Measurements from ENCODE around the gene RBM47. TPM values are rescaled to one million over a fixed set of nuclear protein-coding genes. Genes with fewer than 3 reads are reported as not detected.
"Not testable (repeated sequence)": the region's sequence is repeated elsewhere in the genome, so short reads cannot be mapped to it uniquely, and the experiment has no call there.

RBM47 gene
- total RNA-seq, 1 donor, result 2.2 TPM

DNA sequence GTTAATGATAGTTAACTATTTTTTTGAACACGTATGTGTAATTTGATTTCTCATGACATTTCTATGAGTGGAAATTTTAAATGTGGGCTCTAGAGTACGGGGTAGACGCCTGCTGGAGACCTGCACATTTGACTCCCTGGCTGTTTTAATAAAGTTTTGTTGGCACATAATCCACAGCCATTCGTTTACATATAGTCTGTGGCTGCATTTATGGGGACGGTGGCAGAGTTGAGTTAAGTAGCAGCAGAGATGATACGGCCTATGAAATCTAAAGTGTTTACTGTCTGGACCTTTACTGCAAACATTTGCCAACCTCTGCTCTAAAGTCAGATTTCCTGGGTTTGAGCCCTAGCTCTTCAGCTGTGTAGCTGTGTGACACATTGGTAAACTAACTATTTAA lies 175.8 kb downstream of the RBM47 start:
- Histone ChIP-seq H3K27me3 (ENCODE audit: insufficient read depth, low read length) (no peaks in the 10 kb centered on the region), H3K4me2 (ENCODE audit: insufficient read depth, low read length) (no peak overlapping the region), H2AFZ (ENCODE audit: low read length) (no peak overlapping the region), H4K20me1 (ENCODE audit: insufficient read depth, low read length) (no peaks in the 10 kb centered on the region), H3K4me3 (ENCODE audit: insufficient read depth, low read length) (no peak overlapping the region), H3K9me3 (ENCODE audit: low read depth, low read length) (no peaks in the 10 kb centered on the region), H3K27ac (ENCODE audit: low read depth, low read length) (no peak overlapping the region), H3K4me1 (ENCODE audit: insufficient read depth, low read length) (no peaks in the 10 kb centered on the region), H3K36me3 (ENCODE audit: insufficient read depth, low read length) (no peaks in the 10 kb centered on the region), H3K79me2 (ENCODE audit: insufficient read depth, low read length) (no peaks in the 10 kb centered on the region)
- DNase-seq (ENCODE audit: insufficient read length, low spot score, missing footprints), result no peak
- TF ChIP-seq CTCF (IDR thresholded peaks at IDR 0.05; ENCODE audit: extremely low read depth, low read depth, low read length), result no peak

GRCh38 chr4:40448875-40449274 lies 180.8 kb downstream of the RBM47 start:
- Histone ChIP-seq H3K4me3 (ENCODE audit: insufficient read depth, low read length) (no peak overlapping the region), H4K20me1 (ENCODE audit: insufficient read depth, low read length) (no peaks in the 10 kb centered on the region), H3K79me2 (ENCODE audit: insufficient read depth, low read length) (no peaks in the 10 kb centered on the region), H3K36me3 (ENCODE audit: insufficient read depth, low read length) (no peaks in the 10 kb centered on the region), H3K27ac (ENCODE audit: low read depth, low read length) (no peak overlapping the region), H3K27me3 (ENCODE audit: insufficient read depth, low read length) (no peaks in the 10 kb centered on the region), H2AFZ (ENCODE audit: low read length) (no peak overlapping the region), H3K4me1 (ENCODE audit: insufficient read depth, low read length) (no peaks in the 10 kb centered on the region), H3K9me3 (ENCODE audit: low read depth, low read length) (no peaks in the 10 kb centered on the region), H3K4me2 (ENCODE audit: insufficient read depth, low read length) (no peak overlapping the region)
- DNase-seq (ENCODE audit: insufficient read length, low spot score, missing footprints), result no peak
- TF ChIP-seq CTCF (IDR thresholded peaks at IDR 0.05; ENCODE audit: extremely low read depth, low read depth, low read length), result no peak

- DNase-seq (ENCODE audit: insufficient read length, low spot score, missing footprints), result no peak
- Histone ChIP-seq H4K20me1 (ENCODE audit: insufficient read depth, low read length) (no peaks in the 10 kb centered on the region), H3K4me2 (ENCODE audit: insufficient read depth, low read length) (no peak overlapping the region), H3K4me1 (ENCODE audit: insufficient read depth, low read length) (no peaks in the 10 kb centered on the region), H3K9me3 (ENCODE audit: low read depth, low read length) (no peaks in the 10 kb centered on the region), H3K36me3 (ENCODE audit: insufficient read depth, low read length) (no peaks in the 10 kb centered on the region), H3K79me2 (ENCODE audit: insufficient read depth, low read length) (no peaks in the 10 kb centered on the region), H3K27me3 (ENCODE audit: insufficient read depth, low read length) (no peaks in the 10 kb centered on the region), H3K27ac (ENCODE audit: low read depth, low read length) (no peak overlapping the region), H2AFZ (ENCODE audit: low read length) (no peak overlapping the region), H3K4me3 (ENCODE audit: insufficient read depth, low read length) (no peak overlapping the region)
- no peak for TF ChIP-seq CTCF (IDR thresholded peaks at IDR 0.05; ENCODE audit: extremely low read depth, low read depth, low read length)
Observed at GRCh38 chr4:40446839-40447238, 182.8 kb downstream of the RBM47 start.

- H3K4me1 ChIP-seq (ENCODE audit: insufficient read depth, low read length); DNase-seq (ENCODE audit: insufficient read length, low spot score, missing footprints); H4K20me1 ChIP-seq (ENCODE audit: insufficient read depth, low read length); H3K79me2 ChIP-seq (ENCODE audit: insufficient read depth, low read length); H3K4me2 ChIP-seq (ENCODE audit: insufficient read depth, low read length); H3K4me3 ChIP-seq (ENCODE audit: insufficient read depth, low read length); H3K27me3 ChIP-seq (ENCODE audit: insufficient read depth, low read length); H3K27ac ChIP-seq (ENCODE audit: low read depth, low read length); H3K36me3 ChIP-seq (ENCODE audit: insufficient read depth, low read length); H3K9me3 ChIP-seq (ENCODE audit: low read depth, low read length); H2AFZ ChIP-seq (ENCODE audit: low read length): not testable (repeated sequence)
Observed at GRCh38 chr4:40446261-40446750, 183.4 kb downstream of the RBM47 start.
